GM12878 (cell line): ENCODE results near the gene PRKCZ. TPM values are rescaled to one million over a fixed set of nuclear protein-coding genes. Genes with fewer than 3 reads are reported as not detected.

Source experiments
- ATAC-seq: fragments of 200-7000 bp; cut with Tn5 transposase; 3 replicates; pipeline ENCODE4 v1.9.1; 2020; ENCODE audit warnings: mild to moderate bottlenecking, moderate library complexity
- BruUV-seq: library from RNA; stranded (reverse); fragments of 400-500 nt; replicated peaks from 2 replicates; lab custom pipeline; 2021; lab: Mats Ljungman, UMichigan
- CTCF ChIA-PET: fragments of 300-600 bp; sonication (Branson Sonifier 250); formaldehyde crosslinking; extraction: SDS; loops from one replicate; lab custom pipeline; 2021; ENCODE audit warnings: inconsistent platforms; lab: Yijun Ruan, JAX
- POLR2A ChIA-PET: fragments of 350-600 bp; formaldehyde crosslinking; extraction: SDS; loops from one replicate; lab custom pipeline; 2021; ENCODE audit warnings: inconsistent platforms; lab: Charles Lee
- RAD21 ChIA-PET: fragments of 300-600 bp; sonication (Branson Sonifier 250); formaldehyde crosslinking; loops from one replicate; lab custom pipeline; 2023; ENCODE audit warnings: antibody characterized with exemption; ENCODE audit not compliant: unreplicated experiment; lab: Charles Lee
- SMC1A ChIA-PET: fragments of 300-600 bp; sonication (Branson Sonifier 250); formaldehyde crosslinking; loops from one replicate; lab custom pipeline; 2023; ENCODE audit not compliant: unreplicated experiment, uncharacterized antibody; lab: Charles Lee
- DNase-seq: peaks from one replicate; pipeline ENCODE4 v3.0.0-alpha.2; 2011; ENCODE audit warnings: low read depth, low spot score
- FAIRE-seq: peaks from 3 replicates; lab custom pipeline; 2011; peaks lifted over from hg19 to GRCh38; lab: Jason Lieb, UNC
- H2AFZ ChIP-seq: 2 replicates; pipeline ENCODE4 v1.6.0; 2011; ENCODE audit warnings: low read depth, low read length, control low read depth; ENCODE audit not compliant: control insufficient read depth
- H3K27ac ChIP-seq: 2 replicates; pipeline ENCODE4 v1.5.1; 2011; ENCODE audit warnings: control low read depth; ENCODE audit not compliant: control insufficient read depth, insufficient read depth
- H3K27me3 ChIP-seq, 2 experiments: replicated peaks in 1 of 2; 2 replicates each; pipeline versions ENCODE4 v1.6.0 to v1.6.1; 2011; ENCODE audit warnings: low read length in 1 of 2; ENCODE audit not compliant: control insufficient read depth in 2 of 2, insufficient read depth in 2 of 2
- H3K36me3 ChIP-seq, 2 experiments: 2 replicates each; pipeline ENCODE4 v1.5.1; 2011; ENCODE audit warnings: low read length in 1 of 2; ENCODE audit not compliant: control insufficient read depth in 2 of 2, insufficient read depth in 2 of 2
- H3K4me1 ChIP-seq: 2 replicates; pipeline ENCODE4 v1.6.1; 2011; ENCODE audit warnings: mild to moderate bottlenecking, low read length, moderate library complexity, mixed read lengths; ENCODE audit not compliant: control insufficient read depth, insufficient read depth
- H3K4me2 ChIP-seq: 2 replicates; pipeline ENCODE4 v1.6.0; 2011; ENCODE audit warnings: control low read depth; ENCODE audit not compliant: control insufficient read depth, insufficient read depth
- H3K4me3 ChIP-seq: fragments of 200-600 bp; sonication (generic); 2 replicates; pipeline ENCODE4 v1.5.1; 2016
- H3K79me2 ChIP-seq: 2 replicates; pipeline ENCODE4 v1.6.0; 2011; ENCODE audit warnings: low read length; ENCODE audit not compliant: control insufficient read depth, insufficient read depth
- H3K9ac ChIP-seq: 2 replicates; pipeline ENCODE4 v1.8.0; 2011; ENCODE audit warnings: low read length, control low read depth, mixed read lengths; ENCODE audit not compliant: control insufficient read depth, insufficient read depth
- H3K9me3 ChIP-seq: replicated peaks from 3 replicates; pipeline ENCODE4 v1.5.1; 2011; ENCODE audit warnings: mild to moderate bottlenecking, low read length; ENCODE audit not compliant: control insufficient read depth, insufficient read depth
- H4K20me1 ChIP-seq: 2 replicates; pipeline ENCODE4 v1.6.0; 2011; ENCODE audit not compliant: control insufficient read depth, insufficient read depth
- CBX3 ChIP-seq: fragments of 200-600 bp; sonication (generic); IDR thresholded peaks from 2 replicates; pipeline ENCODE4 v1.6.1; 2016; ENCODE audit warnings: low read depth, borderline replicate concordance
- CHD2 ChIP-seq: IDR thresholded peaks from 2 replicates; pipeline ENCODE4 v1.6.1; 2011; ENCODE audit warnings: low read depth, low read length, improper control_type of control experiment, borderline replicate concordance
- FOXK2 ChIP-seq: fragments of 450-650 bp; IDR thresholded peaks from 2 replicates; pipeline ENCODE4 v1.6.1; 2017; ENCODE audit warnings: mild to moderate bottlenecking, moderate library complexity
- IKZF2 ChIP-seq, 2 experiments: fragments of 450-650 bp; IDR thresholded peaks; 2 replicates each; pipeline ENCODE4 v1.6.1; 2017; ENCODE audit warnings: mild to moderate bottlenecking in 2 of 2, moderate library complexity in 2 of 2
- JUNB ChIP-seq: IDR thresholded peaks from 2 replicates; pipeline ENCODE4 v1.6.1; 2016; ENCODE audit warnings: antibody characterized with exemption, mild to moderate bottlenecking
- LARP7 ChIP-seq: fragments of 450-650 bp; IDR thresholded peaks from 2 replicates; pipeline ENCODE4 v1.6.1; 2017; ENCODE audit warnings: mild to moderate bottlenecking
- MYB ChIP-seq: fragments of 150-350 bp; IDR thresholded peaks from 2 replicates; pipeline ENCODE4 v1.6.1; 2014; ENCODE audit warnings: mild to moderate bottlenecking, low read depth, low read length, borderline replicate concordance
- NFIC ChIP-seq: IDR thresholded peaks from 2 replicates; pipeline ENCODE4 v1.6.1; 2012; ENCODE audit warnings: low read depth, mild to moderate bottlenecking, inconsistent platforms, low read length, moderate library complexity
- NR2C2 ChIP-seq: IDR thresholded peaks from 2 replicates; pipeline ENCODE4 v1.6.1; 2011; ENCODE audit warnings: borderline replicate concordance, low read depth; ENCODE audit not compliant: control insufficient read depth, insufficient read length
- POLR2A ChIP-seq: IDR thresholded peaks from 2 replicates; pipeline ENCODE4 v1.6.1; 2011; ENCODE audit warnings: low read depth, mild to moderate bottlenecking, low read length
- POU2F2 ChIP-seq: IDR thresholded peaks from 3 replicates; pipeline ENCODE4 v1.6.1; 2011; ENCODE audit warnings: low read depth, mild to moderate bottlenecking, low read length, borderline replicate concordance
- SMARCA5 ChIP-seq: fragments of 450-650 bp; IDR thresholded peaks from 2 replicates; pipeline ENCODE4 v1.6.1; 2017; ENCODE audit warnings: mild to moderate bottlenecking
- SREBF1 ChIP-seq: IDR thresholded peaks from 2 replicates; pipeline ENCODE4 v1.6.1; 2012; ENCODE audit warnings: mild to moderate bottlenecking, low read length
- SREBF2 ChIP-seq: IDR thresholded peaks from 2 replicates; pipeline ENCODE4 v1.6.1; 2012; ENCODE audit warnings: mild to moderate bottlenecking, low read length
- WGBS: methylation state at CpG from one replicate; pipeline ENCODE4 v1.1.6; 2016; ENCODE audit warnings: low lambda C conversion rate; ENCODE audit not compliant: insufficient replicate concordance, insufficient coverage; ENCODE audit errors: missing lambda C conversion rate; 5-methylcytosine and 5-hydroxymethylcytosine counted together
- in situ Hi-C: fragments of 300-500 bp; cut with MboI; formaldehyde crosslinking; loops from 9 replicates; pipeline ENCODE4 v1.14.3; 2018; ENCODE audit warnings: mixed read lengths
- intact Hi-C: fragments of 100-400 bp; cut with micrococcal nuclease; formaldehyde crosslinking; loops from one replicate; pipeline ENCODE4 v1.14.2; 2022; ENCODE audit not compliant: unreplicated experiment
- polyA plus RNA-seq, 11 experiments: library from polyadenylated mRNA; depleted of rRNA in 4 of 11; unstranded in 6 of 11; stranded (reverse) in 5 of 11; fragments of >200 nt; fragmentation: Nextera tagmentation in 4 of 11; fragmentation: Illumina TruSeq in 1 of 11; extraction: Ambion mirVana in 4 of 11; extraction: Trizol in 1 of 11; gene quantifications; 1 replicate in 1 of 11; 2 replicates in 10 of 11; pipeline versions ENCODE4 v1.2.1 to v1.2.3, GENCODE V29; 2011 to 2016; ENCODE audit warnings: inconsistent platforms in 2 of 11, missing spikeins in 2 of 11, low read depth in 1 of 11
- total RNA-seq, 4 experiments: library from RNA; depleted of rRNA in 3 of 4; stranded (reverse); fragments of >200 nt in 3 of 4; fragmentation: Illumina TruSeq in 1 of 4; extraction: Trizol in 1 of 4; gene quantifications; 2 replicates each; pipeline versions ENCODE4 v1.2.1 to v1.2.3, GENCODE V29; 2013 to 2021
- TF ChIP-seq, protein P1 (sequence below): IDR thresholded peaks from 2 replicates; pipeline ENCODE4 v1.6.1; 2011; ENCODE audit warnings: low read depth, mild to moderate bottlenecking, low read length, moderate library complexity, borderline replicate concordance; ENCODE audit errors: extremely low read depth
- TF ChIP-seq, protein P2 (sequence below): fragments of 450-650 bp; IDR thresholded peaks from 2 replicates; pipeline ENCODE4 v1.6.1; 2018; ENCODE audit warnings: mild to moderate bottlenecking, low read depth, moderate library complexity; ENCODE audit not compliant: partially characterized antibody
- TF ChIP-seq, protein P3 (sequence below): fragments of 150-350 bp; IDR thresholded peaks from 2 replicates; pipeline ENCODE4 v1.6.1; 2016; ENCODE audit warnings: low read depth, low read length
- TF ChIP-seq, protein P4 (sequence below): IDR thresholded peaks from 2 replicates; pipeline ENCODE4 v1.6.1; 2012; ENCODE audit warnings: low read depth, low read length, improper control_type of control experiment

Gene PRKCZ
- total and polyA plus RNA-seq, 10 of the 15 experiments (the other 5 are each of a cell fraction or from before 2014, with no cell fraction given), result 0.05 to 1.9 (median 0.64) TPM; not detected in 1

DNA sequence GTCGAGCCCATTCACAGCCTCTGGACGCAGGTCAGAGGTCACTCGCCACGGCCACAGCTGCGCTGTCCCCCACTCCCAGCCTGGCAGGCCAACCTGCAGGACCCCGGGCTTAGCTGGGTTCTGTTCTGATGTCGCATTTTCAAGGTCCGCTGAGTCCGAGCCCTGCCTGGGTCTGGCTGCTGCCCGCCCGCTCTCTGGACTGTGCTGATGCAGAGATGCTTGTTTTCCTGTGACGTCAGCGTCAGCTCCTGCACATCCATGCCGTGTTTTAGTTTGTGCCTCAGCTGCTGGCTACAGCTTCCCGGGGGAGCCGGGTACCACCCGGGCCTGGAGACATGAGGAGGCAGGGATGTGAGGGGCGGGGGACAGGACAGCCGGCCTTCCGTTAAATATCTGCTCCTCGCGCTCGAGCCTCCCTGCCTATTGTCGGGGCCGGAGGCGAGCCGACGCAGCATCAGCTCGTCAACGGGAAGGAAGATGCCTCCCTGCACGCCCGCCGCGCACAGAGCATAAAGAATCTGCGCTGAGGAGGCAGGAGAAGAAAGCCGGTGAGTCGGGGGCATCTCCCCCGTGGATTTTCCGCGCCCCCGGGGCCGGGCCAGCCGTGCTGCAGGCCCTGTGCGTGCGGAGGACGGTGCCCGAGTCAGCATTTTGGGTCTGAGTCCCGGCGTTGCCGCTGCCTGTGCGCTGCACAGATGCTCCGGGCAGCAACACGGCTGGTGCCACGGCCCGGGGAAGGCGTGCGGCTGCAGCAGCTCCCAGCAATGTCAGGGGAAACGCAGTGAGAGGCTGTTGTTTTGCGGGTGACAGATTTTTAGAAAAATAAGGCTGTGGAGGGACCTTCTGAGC is 23.4 kb downstream of the PRKCZ start:
- no peaks in the 10 kb centered on the region for H4K20me1 ChIP-seq
- no TSS peak for BruUV-seq
- H3K27me3 ChIP-seq, result no peaks in the 10 kb centered on the region
- no peak overlapping the region for H2AFZ ChIP-seq
- intact Hi-C loops (no loop called here), in situ Hi-C loops (no loop called here)
- H3K4me2 ChIP-seq, result no peak overlapping the region
- H3K27ac ChIP-seq, result no peak overlapping the region
- DNase-seq (no peak), FAIRE-seq (no peak), ATAC-seq (no peak)
- ChIA-PET RAD21 (no interaction called here), SMC1A (no interaction called here), CTCF (no interaction called here), POLR2A (no interaction called here)
- H3K9ac ChIP-seq, result no peak overlapping the region
- no peaks in the 10 kb centered on the region; the same call in 2 of the 3 replicates for H3K9me3 ChIP-seq
- 89% methylated on average over 55 of the region's 59 CpGs for WGBS
- H3K4me1 ChIP-seq, result no peaks in the 10 kb centered on the region
- no peaks in the 10 kb centered on the region for H3K79me2 ChIP-seq
- no peak overlapping the region for H3K4me3 ChIP-seq
- H3K36me3 ChIP-seq, result no peaks in the 10 kb centered on the region; a peak in 1 of 4 replicates
- TF ChIP-seq CBX3 (no peak), IKZF2 (IDR thresholded peaks at IDR 0.05) (no peak), FOXK2 (no peak), POLR2A (no peak), SREBF1 (no peak), LARP7 (no peak), SMARCA5 (no peak), SREBF2 (no peak), CHD2 (no peak), JUNB (no peak), NR2C2 (no peak), MYB (no peak), NFIC (no peak), POU2F2 (no peak)
- TF ChIP-seq, protein P1, sequence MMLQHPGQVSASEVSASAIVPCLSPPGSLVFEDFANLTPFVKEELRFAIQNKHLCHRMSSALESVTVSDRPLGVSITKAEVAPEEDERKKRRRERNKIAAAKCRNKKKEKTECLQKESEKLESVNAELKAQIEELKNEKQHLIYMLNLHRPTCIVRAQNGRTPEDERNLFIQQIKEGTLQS, result no peak
- TF ChIP-seq, protein P2, sequence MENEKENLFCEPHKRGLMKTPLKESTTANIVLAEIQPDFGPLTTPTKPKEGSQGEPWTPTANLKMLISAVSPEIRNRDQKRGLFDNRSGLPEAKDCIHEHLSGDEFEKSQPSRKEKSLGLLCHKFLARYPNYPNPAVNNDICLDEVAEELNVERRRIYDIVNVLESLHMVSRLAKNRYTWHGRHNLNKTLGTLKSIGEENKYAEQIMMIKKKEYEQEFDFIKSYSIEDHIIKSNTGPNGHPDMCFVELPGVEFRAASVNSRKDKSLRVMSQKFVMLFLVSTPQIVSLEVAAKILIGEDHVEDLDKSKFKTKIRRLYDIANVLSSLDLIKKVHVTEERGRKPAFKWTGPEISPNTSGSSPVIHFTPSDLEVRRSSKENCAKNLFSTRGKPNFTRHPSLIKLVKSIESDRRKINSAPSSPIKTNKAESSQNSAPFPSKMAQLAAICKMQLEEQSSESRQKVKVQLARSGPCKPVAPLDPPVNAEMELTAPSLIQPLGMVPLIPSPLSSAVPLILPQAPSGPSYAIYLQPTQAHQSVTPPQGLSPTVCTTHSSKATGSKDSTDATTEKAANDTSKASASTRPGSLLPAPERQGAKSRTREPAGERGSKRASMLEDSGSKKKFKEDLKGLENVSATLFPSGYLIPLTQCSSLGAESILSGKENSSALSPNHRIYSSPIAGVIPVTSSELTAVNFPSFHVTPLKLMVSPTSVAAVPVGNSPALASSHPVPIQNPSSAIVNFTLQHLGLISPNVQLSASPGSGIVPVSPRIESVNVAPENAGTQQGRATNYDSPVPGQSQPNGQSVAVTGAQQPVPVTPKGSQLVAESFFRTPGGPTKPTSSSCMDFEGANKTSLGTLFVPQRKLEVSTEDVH, result no peak
- TF ChIP-seq, protein P3, sequence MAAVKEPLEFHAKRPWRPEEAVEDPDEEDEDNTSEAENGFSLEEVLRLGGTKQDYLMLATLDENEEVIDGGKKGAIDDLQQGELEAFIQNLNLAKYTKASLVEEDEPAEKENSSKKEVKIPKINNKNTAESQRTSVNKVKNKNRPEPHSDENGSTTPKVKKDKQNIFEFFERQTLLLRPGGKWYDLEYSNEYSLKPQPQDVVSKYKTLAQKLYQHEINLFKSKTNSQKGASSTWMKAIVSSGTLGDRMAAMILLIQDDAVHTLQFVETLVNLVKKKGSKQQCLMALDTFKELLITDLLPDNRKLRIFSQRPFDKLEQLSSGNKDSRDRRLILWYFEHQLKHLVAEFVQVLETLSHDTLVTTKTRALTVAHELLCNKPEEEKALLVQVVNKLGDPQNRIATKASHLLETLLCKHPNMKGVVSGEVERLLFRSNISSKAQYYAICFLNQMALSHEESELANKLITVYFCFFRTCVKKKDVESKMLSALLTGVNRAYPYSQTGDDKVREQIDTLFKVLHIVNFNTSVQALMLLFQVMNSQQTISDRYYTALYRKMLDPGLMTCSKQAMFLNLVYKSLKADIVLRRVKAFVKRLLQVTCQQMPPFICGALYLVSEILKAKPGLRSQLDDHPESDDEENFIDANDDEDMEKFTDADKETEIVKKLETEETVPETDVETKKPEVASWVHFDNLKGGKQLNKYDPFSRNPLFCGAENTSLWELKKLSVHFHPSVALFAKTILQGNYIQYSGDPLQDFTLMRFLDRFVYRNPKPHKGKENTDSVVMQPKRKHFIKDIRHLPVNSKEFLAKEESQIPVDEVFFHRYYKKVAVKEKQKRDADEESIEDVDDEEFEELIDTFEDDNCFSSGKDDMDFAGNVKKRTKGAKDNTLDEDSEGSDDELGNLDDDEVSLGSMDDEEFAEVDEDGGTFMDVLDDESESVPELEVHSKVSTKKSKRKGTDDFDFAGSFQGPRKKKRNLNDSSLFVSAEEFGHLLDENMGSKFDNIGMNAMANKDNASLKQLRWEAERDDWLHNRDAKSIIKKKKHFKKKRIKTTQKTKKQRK, result no peak
- TF ChIP-seq, protein P4, sequence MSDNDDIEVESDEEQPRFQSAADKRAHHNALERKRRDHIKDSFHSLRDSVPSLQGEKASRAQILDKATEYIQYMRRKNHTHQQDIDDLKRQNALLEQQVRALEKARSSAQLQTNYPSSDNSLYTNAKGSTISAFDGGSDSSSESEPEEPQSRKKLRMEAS, result no peak
